Prostate gland (tissue), 2 donors: ENCODE results near the gene ST6GALNAC4. TPM values are rescaled to one million over a fixed set of nuclear protein-coding genes. Genes with fewer than 3 reads are reported as not detected.

Source experiments
- DNase-seq: peaks from one replicate; pipeline ENCODE4 v3.0.0-alpha.2; 2019; ENCODE audit warnings: low spot score
- H3K27ac ChIP-seq, 2 donors: fragments of 200-600 bp; sonication (generic); 2 replicates each; pipeline ENCODE4 v1.5.1; 2017 to 2019
- H3K27me3 ChIP-seq: fragments of 200-600 bp; sonication (generic); replicated peaks from 2 replicates; pipeline ENCODE4 v1.5.1; 2019; ENCODE audit not compliant: insufficient read depth
- H3K36me3 ChIP-seq, 2 donors: fragments of 200-600 bp; sonication (generic); 1 replicate in 1 of 2; 2 replicates in 1 of 2; pipeline versions ENCODE4 v1.5.1 to v1.8.1; 2017 to 2019
- H3K4me1 ChIP-seq: fragments of 200-600 bp; sonication (generic); replicated peaks from 2 replicates; pipeline ENCODE4 v1.5.1; 2019
- H3K4me3 ChIP-seq, 2 donors: fragments of 200-600 bp; sonication (generic); 2 replicates each; pipeline ENCODE4 v1.5.1; 2017 to 2019
- H3K9me3 ChIP-seq: fragments of 200-600 bp; sonication (generic); 2 replicates; pipeline ENCODE4 v1.5.1; 2017
- CTCF ChIP-seq, 4 experiments: fragments of 200-600 bp in 2 of 4; fragments of 450-650 bp in 2 of 4; sonication (generic) in 2 of 4; IDR thresholded peaks; 1 replicate in 3 of 4; 2 replicates in 1 of 4; pipeline ENCODE4 v1.5.1; 2016 to 2019; ENCODE audit warnings: antibody characterized with exemption in 4 of 4, mild to moderate bottlenecking in 2 of 4, moderate library complexity in 2 of 4
- POLR2A ChIP-seq: fragments of 450-650 bp; IDR thresholded peaks from one replicate; pipeline ENCODE4 v1.6.1; 2016; ENCODE audit warnings: antibody characterized with exemption, mild to moderate bottlenecking
- POLR2AphosphoS5 ChIP-seq: sonication (generic); formaldehyde crosslinking; IDR thresholded peaks from one replicate; pipeline ENCODE4 v1.6.1; 2017; ENCODE audit warnings: antibody characterized with exemption
- WGBS: methylation state at CpG from one replicate; pipeline ENCODE4 v1.1.5; 2018; 5-methylcytosine and 5-hydroxymethylcytosine counted together
- intact Hi-C: fragments of 100-400 bp; cut with DNase I; formaldehyde crosslinking; loops from one replicate; pipeline ENCODE4 v1.14.2; 2022
- total RNA-seq, 2 donors: library from RNA; depleted of rRNA; stranded (reverse); fragments of >200 nt; gene quantifications; one replicate each; pipeline ENCODE4 v1.1.0, GENCODE V29; 2016

The ST6GALNAC4 gene
- total RNA-seq = 10 to 100 TPM; 21.8 to 47.0 TPM

GRCh38 chr9:127916720-127917581 is at the start of gene ST6GALNAC4:
ST6GALNAC4 (minus strand) TSS chr9:127917041; CDS start chr9:127916419, 622 bp downstream.
- Histone ChIP-seq H3K36me3 (no peaks in the 10 kb centered on the region), H3K27me3 (no peaks in the 10 kb centered on the region), H3K4me1 (no peaks in the 10 kb centered on the region), H3K4me3 (peak within 1 kb of the TSS; percentile 39 to 42), H3K27ac (peak within 1 kb of the TSS; percentile 58 to 66), H3K9me3 (no peaks in the 10 kb centered on the region)
- DNase-seq = peak; percentile 85
- 2% methylated on average over 71 of the region's 71 CpGs for WGBS
- intact Hi-C loops = loop anchor here (5.0 to 10.0 kb wide), 4 partner anchors 115 to 412 kb away; partner anchors contain the start of genes CDK9, FPGS and STXBP1
- no peak for TF ChIP-seq POLR2AphosphoS5
- peak; percentile 74 for TF ChIP-seq POLR2A

- peak overlapping the region; percentile 90 to 92 for H3K27ac ChIP-seq
- H3K4me3 ChIP-seq = no peak overlapping the region
- WGBS = 33% methylated on average over 6 of the region's 6 CpGs
These were observed 49.1 kb upstream of the ST6GALNAC4 start for GRCh38 chr9:127965953-127966352.

GRCh38 chr9:127963359-127964064 is 46.7 kb upstream of the ST6GALNAC4 start:
- Histone ChIP-seq H3K27me3 (no peaks in the 10 kb centered on the region), H3K4me3 (no peak overlapping the region), H3K4me1 (peaks cover 43% of the 10 kb centered on the region), H3K36me3 (no peaks in the 10 kb centered on the region), H3K9me3 (no peaks in the 10 kb centered on the region), H3K27ac (peak overlapping the region; percentile 90 to 92)
- WGBS = 38% methylated on average over 19 of the region's 19 CpGs
- TF ChIP-seq POLR2A (no peak), POLR2AphosphoS5 (peak; percentile 43), CTCF (IDR thresholded peaks at IDR 0.05) (no peak)
- no peak for DNase-seq
- intact Hi-C loops = loop anchor here (10.0 kb wide), 1 partner anchor 131 kb away; no protein-coding TSS in a partner anchor

More at GRCh38 chr9:127965953-127966352, 49.1 kb upstream of the ST6GALNAC4 start:
- DNase-seq = no peak
- Histone ChIP-seq H3K27me3 (no peaks in the 10 kb centered on the region), H3K36me3 (no peaks in the 10 kb centered on the region), H3K4me1 (peaks cover 64% of the 10 kb centered on the region), H3K9me3 (no peaks in the 10 kb centered on the region)
- TF ChIP-seq POLR2A (no peak), POLR2AphosphoS5 (no peak), CTCF (IDR thresholded peaks at IDR 0.05) (no peak)
- intact Hi-C loops = loop anchor here (10.0 kb wide), 1 partner anchor 129 kb away; no protein-coding TSS in a partner anchor

GRCh38 chr9:127963041-127963358 is 46.2 kb upstream of the ST6GALNAC4 start:
- DNase-seq = no peak
- no peak for TF ChIP-seq POLR2A
- TF ChIP-seq POLR2AphosphoS5 = no peak
- peak in 1 of 4 experiments; percentile 9 for TF ChIP-seq CTCF (IDR thresholded peaks at IDR 0.05)
- H3K4me1 ChIP-seq = peaks cover 38% of the 10 kb centered on the region
- H3K9me3 ChIP-seq = no peaks in the 10 kb centered on the region
- H3K27me3 ChIP-seq = no peaks in the 10 kb centered on the region
- H3K27ac ChIP-seq = peak overlapping the region; percentile 90 to 92
- intact Hi-C loops = loop anchor here (10.0 kb wide), 1 partner anchor 132 kb away; no protein-coding TSS in a partner anchor
- no peak overlapping the region for H3K4me3 ChIP-seq
- WGBS = 36% methylated on average over 3 of the region's 3 CpGs
- no peaks in the 10 kb centered on the region for H3K36me3 ChIP-seq

GRCh38 chr9:127962278-127962677 is 45.4 kb upstream of the ST6GALNAC4 start:
- no peak overlapping the region for H3K4me3 ChIP-seq
- H3K27me3 ChIP-seq = no peaks in the 10 kb centered on the region
- WGBS = 46% methylated on average over 3 of the region's 3 CpGs
- intact Hi-C loops = loop anchor here (10.0 kb wide), 1 partner anchor 133 kb away; no protein-coding TSS in a partner anchor
- TF ChIP-seq CTCF (IDR thresholded peaks at IDR 0.05) (no peak), POLR2AphosphoS5 (no peak), POLR2A (no peak)
- H3K4me1 ChIP-seq = peaks cover 35% of the 10 kb centered on the region
- no peak for DNase-seq
- H3K36me3 ChIP-seq = no peaks in the 10 kb centered on the region
- H3K27ac ChIP-seq = peak overlapping the region; percentile 21 to 92
- H3K9me3 ChIP-seq = no peaks in the 10 kb centered on the region
